Endodermal cell (in vitro differentiated cells): ENCODE data around the gene SPATA31D4. TPM values are rescaled to one million over a fixed set of nuclear protein-coding genes. Genes with fewer than 3 reads are reported as not detected.

Experiments
- DNase-seq: peaks from one replicate; pipeline ENCODE4 v3.0.0-alpha.2; 2017
- H3K27ac ChIP-seq: 2 replicates; pipeline ENCODE4 v1.5.1; 2013; ENCODE audit warnings: mild to moderate bottlenecking, low read depth, low read length, moderate library complexity
- H3K27me3 ChIP-seq: 2 replicates; pipeline ENCODE4 v1.6.1; 2013; ENCODE audit warnings: mild to moderate bottlenecking, low read length, moderate library complexity; ENCODE audit not compliant: insufficient read depth, control insufficient read depth, poor library complexity, severe bottlenecking
- H3K36me3 ChIP-seq: 2 replicates; pipeline ENCODE4 v1.7.0; 2013; ENCODE audit warnings: mild to moderate bottlenecking, low read length, moderate library complexity; ENCODE audit not compliant: control insufficient read depth, insufficient read depth
- H3K4me1 ChIP-seq: one replicate; pipeline ENCODE4 v1.7.0; 2013; ENCODE audit warnings: low read length; ENCODE audit not compliant: control insufficient read depth, insufficient read depth
- H3K4me3 ChIP-seq: 2 replicates; pipeline ENCODE4 v1.5.1; 2013; ENCODE audit warnings: mild to moderate bottlenecking, low read length, moderate library complexity
- H3K9ac ChIP-seq: 2 replicates; pipeline ENCODE4 v1.6.1; 2013; ENCODE audit warnings: mild to moderate bottlenecking, low read length, moderate library complexity; ENCODE audit not compliant: poor library complexity, severe bottlenecking; ENCODE audit errors: extremely low read depth
- H3K9me3 ChIP-seq: 2 replicates; pipeline ENCODE4 v1.6.1; 2013; ENCODE audit warnings: mild to moderate bottlenecking, low read length, moderate library complexity; ENCODE audit not compliant: control insufficient read depth
- H3K27ac Mint-ChIP-seq: 2 replicates; pipeline ENCODE4 v1.8.0; 2020; ENCODE audit warnings: mixed read lengths
- H3K27me3 Mint-ChIP-seq: 2 replicates; pipeline ENCODE4 v1.8.0; 2021; ENCODE audit warnings: mild to moderate bottlenecking, mixed read lengths; ENCODE audit not compliant: insufficient read depth
- H3K36me3 Mint-ChIP-seq: 2 replicates; pipeline ENCODE4 v1.8.0; 2020; ENCODE audit warnings: low read depth, mixed read lengths
- H3K4me1 Mint-ChIP-seq: 2 replicates; pipeline ENCODE4 v1.8.0; 2020; ENCODE audit warnings: mixed read lengths
- H3K4me3 Mint-ChIP-seq: 2 replicates; pipeline ENCODE4 v1.8.0; 2020; ENCODE audit warnings: mild to moderate bottlenecking, moderate library complexity, mixed read lengths
- H3K9me3 Mint-ChIP-seq: 2 replicates; pipeline ENCODE4 v1.8.0; 2020; ENCODE audit warnings: mild to moderate bottlenecking, mixed read lengths
- WGBS, 2 experiments: methylation state at CpG; one replicate each; pipeline versions ENCODE4 v1.1.5 to v1.1.7; 2013; ENCODE audit warnings: missing lambda C conversion rate in 2 of 2, mixed read lengths in 1 of 2; ENCODE audit not compliant: insufficient coverage in 1 of 2, insufficient read length in 1 of 2; 5-methylcytosine and 5-hydroxymethylcytosine counted together
- total RNA-seq, 2 donors: library from RNA; stranded (reverse); fragmentation: NEBNext Ultra II Directional in 1 of 2; extraction: Animal tissue kit (Norgen Biotek cat#: 25700) in 1 of 2; gene quantifications; 2 replicates in 1 of 2; 3 replicates in 1 of 2; pipeline ENCODE4 v1.2.1, GENCODE V29; 2021
- TF ChIP-seq, protein P1 (sequence below): fragments of 200-600 bp; sonication (generic); conservative IDR thresholded peaks from 2 replicates; pipeline ENCODE4 v1.5.0; 2021; ENCODE audit warnings: antibody characterized with exemption, mild to moderate bottlenecking

SPATA31D4 gene
- total RNA-seq, 2 donors from 2014 or later: not detected

DNA sequence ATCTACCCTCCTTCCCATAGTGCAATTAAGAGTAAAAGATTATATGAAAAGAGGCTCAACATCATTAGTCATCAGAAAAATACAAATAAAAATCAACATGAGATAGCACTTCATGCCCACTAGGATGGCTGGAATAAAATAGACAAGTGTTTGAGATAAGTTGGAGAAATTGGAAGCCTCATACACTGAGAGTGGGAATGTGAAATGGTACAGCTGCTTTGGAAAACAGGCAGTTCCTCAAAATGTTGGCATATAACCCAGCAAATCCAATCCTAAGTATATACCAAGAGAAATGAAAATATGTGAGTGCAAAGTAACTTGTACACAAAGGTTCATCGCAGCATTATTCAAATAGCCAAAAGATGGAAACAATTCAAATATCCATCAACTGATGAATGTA, 24.9 kb downstream of the SPATA31D4 start:
- Histone ChIP-seq H3K4me3 (no peak overlapping the region), H3K27ac (no peak overlapping the region), H3K9ac (no peak overlapping the region), H3K36me3 (no peaks in the 10 kb centered on the region), H3K4me1 (no peaks in the 10 kb centered on the region), H3K27me3 (no peaks in the 10 kb centered on the region), H3K9me3 (peaks cover 15% of the 10 kb centered on the region)
- TF ChIP-seq, protein P1, sequence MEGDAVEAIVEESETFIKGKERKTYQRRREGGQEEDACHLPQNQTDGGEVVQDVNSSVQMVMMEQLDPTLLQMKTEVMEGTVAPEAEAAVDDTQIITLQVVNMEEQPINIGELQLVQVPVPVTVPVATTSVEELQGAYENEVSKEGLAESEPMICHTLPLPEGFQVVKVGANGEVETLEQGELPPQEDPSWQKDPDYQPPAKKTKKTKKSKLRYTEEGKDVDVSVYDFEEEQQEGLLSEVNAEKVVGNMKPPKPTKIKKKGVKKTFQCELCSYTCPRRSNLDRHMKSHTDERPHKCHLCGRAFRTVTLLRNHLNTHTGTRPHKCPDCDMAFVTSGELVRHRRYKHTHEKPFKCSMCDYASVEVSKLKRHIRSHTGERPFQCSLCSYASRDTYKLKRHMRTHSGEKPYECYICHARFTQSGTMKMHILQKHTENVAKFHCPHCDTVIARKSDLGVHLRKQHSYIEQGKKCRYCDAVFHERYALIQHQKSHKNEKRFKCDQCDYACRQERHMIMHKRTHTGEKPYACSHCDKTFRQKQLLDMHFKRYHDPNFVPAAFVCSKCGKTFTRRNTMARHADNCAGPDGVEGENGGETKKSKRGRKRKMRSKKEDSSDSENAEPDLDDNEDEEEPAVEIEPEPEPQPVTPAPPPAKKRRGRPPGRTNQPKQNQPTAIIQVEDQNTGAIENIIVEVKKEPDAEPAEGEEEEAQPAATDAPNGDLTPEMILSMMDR: no peak
- Mint-ChIP-seq H3K4me3 (no peak overlapping the region), H3K36me3 (peaks cover 2% of the 10 kb centered on the region), H3K9me3 (peaks cover 35% of the 10 kb centered on the region), H3K4me1 (no peaks in the 10 kb centered on the region), H3K27ac (no peak overlapping the region), H3K27me3 (peaks cover 19% of the 10 kb centered on the region)
- no peak for DNase-seq
- WGBS, 2 experiments: no CpG with 5 or more reads among the region's 1 CpG

DNA sequence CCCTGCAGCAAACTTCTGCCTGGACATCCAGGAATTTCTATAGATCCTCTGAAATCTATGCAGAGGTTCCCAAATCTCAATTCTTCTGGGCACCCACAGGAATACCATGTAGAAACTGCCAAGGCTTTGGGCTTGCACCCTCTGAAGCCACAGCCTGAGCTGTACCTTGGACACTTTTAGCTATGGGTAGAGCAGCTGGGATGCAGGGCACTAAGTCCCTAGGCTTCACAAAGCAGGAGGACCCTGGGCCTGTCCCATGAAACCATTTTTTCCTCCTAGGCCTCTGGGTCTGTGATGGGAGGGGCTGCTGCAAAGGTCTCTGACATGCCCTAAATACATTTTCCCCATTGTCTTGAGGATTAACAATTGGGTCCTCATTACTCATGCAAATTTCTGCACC, 27.4 kb downstream of the SPATA31D4 start:
- Histone ChIP-seq H3K4me3 (no peak overlapping the region), H3K4me1 (no peaks in the 10 kb centered on the region), H3K9me3 (peaks cover 15% of the 10 kb centered on the region), H3K36me3 (no peaks in the 10 kb centered on the region), H3K9ac (no peak overlapping the region), H3K27ac (no peak overlapping the region), H3K27me3 (no peaks in the 10 kb centered on the region)
- Mint-ChIP-seq H3K27ac (no peak overlapping the region), H3K4me1 (no peaks in the 10 kb centered on the region), H3K36me3 (peaks cover 2% of the 10 kb centered on the region), H3K9me3 (peaks cover 35% of the 10 kb centered on the region), H3K27me3 (peaks cover 1% of the 10 kb centered on the region), H3K4me3 (no peak overlapping the region)
- TF ChIP-seq, protein P1: no peak
- DNase-seq: no peak

DNA sequence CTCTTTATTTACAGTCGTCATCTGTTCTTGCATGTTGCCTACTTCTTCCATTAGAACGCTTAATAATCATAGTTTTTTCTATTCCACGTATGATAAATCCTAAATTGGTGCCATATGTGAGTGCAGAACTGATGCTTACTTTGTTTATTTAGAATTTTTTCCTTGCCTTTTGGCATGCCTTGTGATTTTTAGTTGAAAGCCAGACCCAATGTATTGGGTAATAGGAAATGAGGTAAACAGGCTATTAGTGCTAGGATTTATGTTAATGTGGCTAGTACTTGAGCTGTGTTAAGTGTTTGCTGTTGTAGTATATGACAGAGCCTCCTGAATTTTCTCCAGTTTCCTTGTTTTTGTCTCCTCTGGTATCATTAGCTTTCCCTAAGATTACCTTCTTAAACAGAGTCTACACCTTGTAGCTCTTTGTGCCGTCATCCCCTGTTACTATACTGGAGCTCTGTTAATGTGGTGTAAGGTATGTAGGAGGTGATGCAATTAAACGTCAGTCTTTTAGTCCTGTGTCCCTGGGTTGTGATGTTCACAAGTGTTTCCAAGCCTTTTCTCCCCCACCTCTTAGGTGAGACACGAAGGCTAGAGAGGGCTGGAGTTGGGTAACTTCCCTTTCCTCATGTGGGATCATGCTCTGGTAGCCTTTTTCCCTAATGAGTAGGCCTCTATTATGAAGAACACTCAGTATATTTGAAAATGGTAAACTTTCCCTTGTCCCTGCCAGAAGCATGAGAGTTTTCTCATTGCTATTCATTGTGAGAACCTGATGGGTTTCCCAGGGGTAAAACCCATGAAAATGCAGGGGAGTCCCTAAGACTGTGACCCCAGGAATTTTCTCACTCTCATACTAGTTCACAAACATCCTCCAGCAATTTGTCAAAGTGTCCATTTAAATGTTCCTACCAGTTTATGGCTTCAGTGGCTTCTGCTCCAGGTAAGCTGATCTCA, 36.3 kb downstream of the SPATA31D4 start:
- peaks cover 9% of the 10 kb centered on the region for H3K27me3 Mint-ChIP-seq
- 88 to 100% methylated on average over 1 to 6 of the region's 6 CpGs for WGBS, 2 experiments
- Histone ChIP-seq H3K9me3 (no peaks in the 10 kb centered on the region), H3K27me3 (no peaks in the 10 kb centered on the region), H3K27ac (no peak overlapping the region), H3K9ac (no peak overlapping the region), H3K36me3 (no peaks in the 10 kb centered on the region), H3K4me3 (no peak overlapping the region), H3K4me1 (no peaks in the 10 kb centered on the region)
- no peaks in the 10 kb centered on the region for H3K4me1 Mint-ChIP-seq
- H3K27ac Mint-ChIP-seq: no peak overlapping the region
- no peaks in the 10 kb centered on the region for H3K36me3 Mint-ChIP-seq
- no peak overlapping the region for H3K4me3 Mint-ChIP-seq
- no peak for DNase-seq
- H3K9me3 Mint-ChIP-seq: peaks cover 3% of the 10 kb centered on the region
- TF ChIP-seq, protein P1: no peak
